SK-N-MC (cell line): ENCODE data around the gene ZDHHC22.

Source experiments
- EZH2 ChIP-seq: fragments of 200-600 bp; sonication (generic); IDR thresholded peaks from one replicate; pipeline ENCODE4 v1.6.1; 2017; ENCODE audit warnings: antibody characterized with exemption
- POLR2AphosphoS5 ChIP-seq: IDR thresholded peaks from 2 replicates; pipeline ENCODE4 v1.6.1; 2012; ENCODE audit warnings: mild to moderate bottlenecking, low read depth, low read length, borderline replicate concordance

- no peak for TF ChIP-seq EZH2
- no peak for TF ChIP-seq POLR2AphosphoS5
Observed at GRCh38 chr14:77133720-77134338, 7.8 kb downstream of the ZDHHC22 start.
